GM12864 (cell line): Measurements from ENCODE around the gene TCP11L2.

Source experiments
- DNase-seq: peaks from one replicate; pipeline ENCODE4 v3.0.0-alpha.2; 2011; ENCODE audit warnings: low read depth
- H3K4me3 ChIP-seq: 2 replicates; pipeline ENCODE4 v1.5.1; 2011; ENCODE audit warnings: mild to moderate bottlenecking, low read depth, low read length, control low read depth
- TF ChIP-seq, protein P1 (sequence below): IDR thresholded peaks from 2 replicates; pipeline ENCODE4 v1.5.1; 2011; ENCODE audit warnings: low read depth, mild to moderate bottlenecking, moderate library complexity, low read length, control low read depth, inconsistent platforms; ENCODE audit errors: missing control alignments

TCP11L2 gene

DNA sequence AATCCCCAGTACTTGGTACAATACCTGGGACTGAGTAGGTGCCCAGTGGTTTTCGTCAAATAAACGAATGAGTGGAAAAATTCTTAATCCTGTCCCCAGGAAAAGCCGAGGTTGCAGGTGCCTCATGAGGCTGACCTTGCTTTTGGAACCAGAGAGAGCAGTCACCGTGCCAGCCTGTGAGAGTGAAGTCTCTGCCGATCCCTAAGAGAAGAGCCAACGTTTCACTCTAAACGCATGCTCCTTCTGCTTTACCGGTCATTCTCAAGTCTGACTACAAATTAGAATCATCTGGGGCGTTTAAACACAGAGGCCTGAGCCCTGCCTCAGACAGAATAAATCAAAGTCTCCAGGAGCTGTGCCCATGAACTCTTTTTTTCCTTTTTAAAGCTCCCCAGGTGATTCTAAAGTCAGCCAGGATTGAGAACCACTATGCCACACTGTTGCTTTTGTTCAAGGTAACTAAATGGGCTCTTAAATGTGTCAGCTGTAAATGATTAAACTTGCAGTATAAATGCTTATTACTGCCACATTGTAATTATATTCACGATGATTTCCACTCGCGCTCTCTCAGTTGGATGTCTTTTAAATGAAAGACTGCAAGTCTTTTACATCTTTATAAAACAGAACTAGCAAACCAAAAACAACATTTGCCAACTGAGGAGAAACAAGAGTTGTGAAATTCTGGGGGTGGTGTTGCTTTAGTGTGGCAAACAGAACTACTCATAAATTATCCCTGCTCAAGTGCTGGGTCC lies 26.9 kb downstream of the TCP11L2 start:
- TF ChIP-seq, protein P1, sequence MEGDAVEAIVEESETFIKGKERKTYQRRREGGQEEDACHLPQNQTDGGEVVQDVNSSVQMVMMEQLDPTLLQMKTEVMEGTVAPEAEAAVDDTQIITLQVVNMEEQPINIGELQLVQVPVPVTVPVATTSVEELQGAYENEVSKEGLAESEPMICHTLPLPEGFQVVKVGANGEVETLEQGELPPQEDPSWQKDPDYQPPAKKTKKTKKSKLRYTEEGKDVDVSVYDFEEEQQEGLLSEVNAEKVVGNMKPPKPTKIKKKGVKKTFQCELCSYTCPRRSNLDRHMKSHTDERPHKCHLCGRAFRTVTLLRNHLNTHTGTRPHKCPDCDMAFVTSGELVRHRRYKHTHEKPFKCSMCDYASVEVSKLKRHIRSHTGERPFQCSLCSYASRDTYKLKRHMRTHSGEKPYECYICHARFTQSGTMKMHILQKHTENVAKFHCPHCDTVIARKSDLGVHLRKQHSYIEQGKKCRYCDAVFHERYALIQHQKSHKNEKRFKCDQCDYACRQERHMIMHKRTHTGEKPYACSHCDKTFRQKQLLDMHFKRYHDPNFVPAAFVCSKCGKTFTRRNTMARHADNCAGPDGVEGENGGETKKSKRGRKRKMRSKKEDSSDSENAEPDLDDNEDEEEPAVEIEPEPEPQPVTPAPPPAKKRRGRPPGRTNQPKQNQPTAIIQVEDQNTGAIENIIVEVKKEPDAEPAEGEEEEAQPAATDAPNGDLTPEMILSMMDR = no peak
- H3K4me3 ChIP-seq = no peak overlapping the region
- DNase-seq = no peak

DNA sequence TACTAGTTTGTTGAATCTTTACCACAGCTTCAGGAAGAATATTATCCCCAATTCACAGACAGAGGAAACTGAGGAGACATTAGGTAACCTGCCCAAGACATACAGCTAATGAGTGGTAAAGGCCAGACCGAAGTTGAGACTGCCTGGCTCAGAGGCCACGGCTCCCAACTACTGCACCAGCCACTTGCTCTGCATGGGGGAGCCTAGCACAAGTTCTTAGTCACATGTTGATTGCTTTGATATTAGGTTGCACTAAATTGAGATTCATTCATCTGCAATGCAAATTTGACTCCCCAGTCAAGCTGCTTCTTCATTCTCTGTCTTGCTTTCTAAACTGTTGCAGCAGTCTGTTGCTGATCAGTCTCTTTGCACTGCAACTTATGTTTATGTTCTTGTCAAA lies 29.1 kb downstream of the TCP11L2 start:
- H3K4me3 ChIP-seq = no peak overlapping the region

GRCh38 chr12:106332536-106332935 lies 30.0 kb downstream of the TCP11L2 start:
- no peak overlapping the region for H3K4me3 ChIP-seq
- no peak for DNase-seq
- TF ChIP-seq, protein P1 = no peak

More for the DNA sequence above, 29.1 kb downstream of the TCP11L2 start:
- no peak for DNase-seq
- TF ChIP-seq, protein P1 = no peak

DNA sequence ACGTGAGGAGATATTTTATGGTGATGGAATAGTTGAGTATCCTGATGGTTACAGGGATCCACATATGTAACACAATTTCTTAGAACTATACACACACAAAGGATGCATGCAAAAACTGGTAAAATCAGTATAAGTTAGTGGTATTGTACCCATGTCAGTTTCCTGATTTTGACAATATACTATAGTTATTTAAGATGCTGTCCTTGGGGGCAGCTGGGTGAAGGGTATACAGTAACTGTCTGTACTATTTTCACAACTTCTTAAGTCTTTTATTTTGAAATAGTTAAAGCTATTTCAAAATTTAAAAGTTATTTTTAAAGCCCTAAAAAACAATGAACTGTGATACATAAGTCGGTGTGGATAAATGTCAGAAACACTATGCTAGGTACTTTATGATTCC lies 30.5 kb downstream of the TCP11L2 start:
- no peak overlapping the region for H3K4me3 ChIP-seq
- DNase-seq = no peak
- TF ChIP-seq, protein P1 = no peak

DNA sequence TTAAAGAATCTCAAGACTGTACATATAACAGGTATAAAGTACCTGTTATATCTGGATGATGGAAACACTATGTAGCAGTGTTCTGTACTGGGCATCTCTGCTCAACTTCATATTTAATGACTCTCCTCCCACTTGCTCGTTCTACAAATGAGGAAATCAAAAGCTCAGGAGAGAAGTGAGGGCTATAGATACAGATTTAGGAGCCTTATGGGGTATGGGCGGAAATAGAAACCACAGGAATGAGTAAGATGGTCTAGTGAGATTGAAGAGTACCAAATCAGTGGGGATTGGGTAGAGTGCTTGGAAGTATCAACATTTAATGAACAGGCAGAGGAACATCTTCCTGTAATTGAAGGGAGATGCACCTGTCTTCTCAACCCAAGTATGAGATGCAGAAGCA lies 31.2 kb downstream of the TCP11L2 start:
- no peak overlapping the region for H3K4me3 ChIP-seq
- DNase-seq = no peak
- TF ChIP-seq, protein P1 = no peak

DNA sequence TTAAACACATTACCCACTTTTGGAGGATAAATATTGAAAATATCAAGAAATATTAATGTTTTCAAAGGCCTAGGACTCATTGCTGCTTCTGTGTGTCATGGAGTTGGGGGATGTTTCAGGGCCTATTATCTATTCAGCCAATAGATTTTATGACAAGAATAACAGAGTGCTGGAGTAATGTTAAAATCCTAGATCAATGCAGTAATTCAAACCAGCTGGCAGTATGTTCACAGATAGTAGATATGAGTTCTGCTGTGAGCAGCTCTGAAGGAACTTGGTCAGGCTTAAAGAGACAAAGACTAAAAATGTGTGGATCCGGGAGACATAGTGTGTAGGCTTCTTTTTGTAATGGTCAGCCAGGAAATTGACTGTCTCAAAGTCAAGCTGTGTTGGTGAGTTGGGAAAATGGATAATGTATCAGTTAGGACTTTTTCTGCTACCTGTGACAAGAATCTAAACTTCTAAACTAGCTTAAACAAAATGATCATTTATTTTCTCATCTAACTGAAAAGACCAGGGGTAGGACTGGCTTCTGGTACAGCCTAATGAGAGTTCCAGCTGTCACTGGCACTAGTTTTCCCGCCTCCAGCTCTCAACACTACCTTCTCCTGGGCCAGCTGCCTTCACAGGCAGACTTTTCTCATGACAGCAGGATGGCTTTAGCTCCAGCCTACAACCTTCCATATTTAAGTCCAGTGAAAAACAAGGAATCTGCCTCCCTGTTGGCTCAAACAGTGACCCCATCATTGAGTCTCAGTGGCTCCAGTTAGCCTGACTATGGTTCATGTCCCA lies 38.7 kb downstream of the TCP11L2 start:
- TF ChIP-seq, protein P1 = no peak
- DNase-seq = no peak
- H3K4me3 ChIP-seq = no peak overlapping the region
